Suppressor macrophage treated with lipopolysaccharide for 1 hour (primary cell): ENCODE data around the gene DCLRE1B.

Source experiments
- DNase-seq, 3 donors: peaks; one replicate each; pipeline ENCODE4 v3.0.0-alpha.2; 2020 to 2022

DCLRE1B gene

DNA sequence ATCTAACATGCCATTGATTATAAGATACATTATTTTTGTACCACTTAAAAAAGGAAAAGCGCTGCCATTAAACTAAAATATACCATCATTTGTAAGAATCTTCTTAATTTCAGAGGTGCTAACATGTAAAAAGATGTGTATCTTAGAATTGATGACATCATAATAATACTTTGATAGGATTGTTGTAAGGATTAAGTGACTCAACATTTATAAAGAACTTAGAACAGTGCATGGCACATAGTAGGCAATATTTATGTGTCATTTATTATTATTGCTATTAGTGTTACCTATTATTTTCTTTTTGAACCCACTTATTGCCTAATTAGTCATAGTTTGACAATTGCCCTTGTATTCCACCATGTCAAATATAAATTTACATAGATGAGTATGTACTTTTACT lies 45.8 kb downstream of the DCLRE1B start:
- no peak for DNase-seq

DNA sequence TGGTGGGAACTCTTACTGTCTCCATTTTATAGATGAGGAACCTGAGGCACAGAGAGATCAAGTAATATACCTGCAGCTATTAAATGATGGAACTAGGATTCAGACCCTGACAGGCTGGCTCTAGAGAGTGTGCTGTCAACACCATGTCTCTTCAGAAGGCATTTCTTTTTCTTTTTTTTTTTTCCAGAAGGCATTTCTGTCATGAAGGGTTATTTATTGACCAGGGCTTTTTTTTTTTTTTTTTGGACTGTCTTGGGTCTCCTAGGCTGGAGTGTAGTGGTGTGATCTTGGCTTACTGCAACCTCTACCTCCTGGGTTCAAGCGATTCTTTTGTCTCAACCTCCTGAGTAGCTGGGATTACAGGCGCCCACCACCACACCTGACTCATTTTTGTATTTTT lies 46.6 kb downstream of the DCLRE1B start:
- DNase-seq = no peak

DNA sequence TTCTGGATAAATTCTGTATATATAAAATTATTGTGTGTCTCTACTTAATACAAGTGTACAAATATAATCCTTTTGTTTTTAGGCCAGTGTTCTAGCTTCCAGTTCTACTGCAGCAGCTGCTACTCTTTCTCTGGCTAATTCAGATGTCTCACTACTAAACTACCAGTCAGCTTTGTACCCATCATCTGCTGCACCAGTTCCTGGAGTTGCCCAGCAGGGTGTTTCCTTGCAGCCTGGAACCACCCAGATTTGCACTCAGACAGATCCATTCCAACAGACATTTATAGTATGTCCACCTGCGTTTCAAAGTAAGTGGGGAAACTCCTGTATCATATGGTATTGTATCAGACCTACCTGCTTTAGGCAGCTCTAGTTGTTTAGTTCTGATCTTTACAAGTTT lies 52.9 kb downstream of the DCLRE1B start:
- DNase-seq = no peak

DNA sequence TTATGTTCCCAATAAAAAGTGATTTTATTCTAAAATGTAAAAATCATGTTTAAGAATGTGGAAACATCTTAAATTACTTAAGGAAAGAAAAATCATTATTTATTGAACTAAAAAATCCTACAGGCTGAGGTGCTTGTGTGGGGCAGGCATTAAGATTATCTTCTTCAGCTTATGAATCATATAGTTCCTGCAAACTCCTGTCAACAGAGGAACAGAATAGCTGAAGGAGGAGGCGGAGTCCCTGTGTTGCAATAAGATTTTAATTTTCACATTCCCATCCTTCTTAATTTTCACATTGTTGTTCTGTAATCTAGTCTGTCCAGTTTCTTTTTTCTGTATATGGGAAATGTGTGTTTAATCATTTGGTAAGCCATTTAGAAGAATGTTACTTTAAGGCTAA lies 53.6 kb downstream of the DCLRE1B start:
- DNase-seq = peak in 1 of 3 donors; percentile 13

DNA sequence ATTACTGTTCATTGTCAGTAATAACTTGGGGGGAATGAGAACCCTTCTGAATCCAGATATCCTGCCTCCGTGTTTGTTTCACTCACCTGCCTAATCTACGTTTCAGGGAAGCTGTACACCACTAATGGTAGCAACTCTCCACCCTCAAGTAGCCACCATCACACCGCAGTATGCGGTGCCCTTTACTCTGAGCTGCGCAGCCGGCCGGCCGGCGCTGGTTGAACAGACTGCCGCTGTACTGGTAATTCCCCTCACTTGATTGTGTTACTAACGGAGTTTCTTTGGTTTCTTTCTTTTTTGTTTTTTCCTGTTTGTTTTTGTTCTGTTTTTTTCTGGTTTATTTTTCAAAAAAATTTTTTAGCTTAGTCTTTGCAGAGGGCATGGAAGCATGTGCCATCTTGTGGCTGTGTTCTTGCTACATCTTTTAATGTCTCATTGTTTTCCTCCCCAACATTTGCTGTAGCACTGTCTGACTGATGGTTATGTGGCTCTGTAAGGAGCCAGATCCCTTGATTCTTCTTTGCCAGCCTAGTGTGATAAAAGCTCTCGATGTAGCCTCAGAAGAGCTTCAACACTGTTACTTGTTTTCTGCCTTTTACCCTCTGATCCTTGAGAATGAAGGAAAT lies 58.3 kb downstream of the DCLRE1B start:
- DNase-seq = no peak
